ENCODE data around the gene COQ5. TPM values are rescaled to one million over a fixed set of nuclear protein-coding genes. Genes with fewer than 3 reads are reported as not detected.

Gene COQ5
- total RNA-seq, 1 donor from 2014 or later, result 32.0 TPM

- TF ChIP-seq CTCF (IDR thresholded peaks at IDR 0.05; ENCODE audit: partially characterized antibody, unreplicated experiment), result no peak
- Mint-ChIP-seq H3K27ac (ENCODE audit: unreplicated experiment) (no peak overlapping the region), H3K27me3 (ENCODE audit: unreplicated experiment) (peaks cover 5% of the 10 kb centered on the region), H3K4me3 (ENCODE audit: unreplicated experiment) (no peak overlapping the region), H3K36me3 (ENCODE audit: unreplicated experiment) (no peaks in the 10 kb centered on the region), H3K9me3 (ENCODE audit: unreplicated experiment) (no peaks in the 10 kb centered on the region), H3K4me1 (ENCODE audit: low read depth, unreplicated experiment) (peaks cover 7% of the 10 kb centered on the region)
- no peak for DNase-seq
These were observed 45.3 kb downstream of the COQ5 start for GRCh38 chr12:120483621-120484020.

- Mint-ChIP-seq H3K27ac (ENCODE audit: unreplicated experiment) (no peak overlapping the region), H3K4me1 (ENCODE audit: low read depth, unreplicated experiment) (peaks cover 7% of the 10 kb centered on the region), H3K36me3 (ENCODE audit: unreplicated experiment) (no peaks in the 10 kb centered on the region), H3K9me3 (ENCODE audit: unreplicated experiment) (peaks cover 2% of the 10 kb centered on the region), H3K27me3 (ENCODE audit: unreplicated experiment) (peaks cover 2% of the 10 kb centered on the region), H3K4me3 (ENCODE audit: unreplicated experiment) (no peak overlapping the region)
- no peak for TF ChIP-seq CTCF (IDR thresholded peaks at IDR 0.05; ENCODE audit: partially characterized antibody, unreplicated experiment)
- DNase-seq, result no peak
These were observed 47.8 kb downstream of the COQ5 start for GRCh38 chr12:120481022-120481767.

GRCh38 chr12:120480211-120480610 lies 48.7 kb downstream of the COQ5 start:
- peaks cover 2% of the 10 kb centered on the region for H3K9me3 Mint-ChIP-seq (ENCODE audit: unreplicated experiment)
- peak overlapping the region; percentile 30 for H3K27ac Mint-ChIP-seq (ENCODE audit: unreplicated experiment)
- DNase-seq, result no peak
- peaks cover 2% of the 10 kb centered on the region for H3K27me3 Mint-ChIP-seq (ENCODE audit: unreplicated experiment)
- no peaks in the 10 kb centered on the region for H3K36me3 Mint-ChIP-seq (ENCODE audit: unreplicated experiment)
- TF ChIP-seq CTCF (IDR thresholded peaks at IDR 0.05; ENCODE audit: partially characterized antibody, unreplicated experiment), result no peak
- H3K4me3 Mint-ChIP-seq (ENCODE audit: unreplicated experiment), result no peak overlapping the region
- peaks cover 10% of the 10 kb centered on the region for H3K4me1 Mint-ChIP-seq (ENCODE audit: low read depth, unreplicated experiment)

- peak overlapping the region; percentile 30 for H3K27ac Mint-ChIP-seq (ENCODE audit: unreplicated experiment)
- no peaks in the 10 kb centered on the region for H3K36me3 Mint-ChIP-seq (ENCODE audit: unreplicated experiment)
These were observed 49.5 kb downstream of the COQ5 start for GRCh38 chr12:120479458-120479857.

More at GRCh38 chr12:120479458-120479857, 49.5 kb downstream of the COQ5 start:
- Mint-ChIP-seq H3K4me1 (ENCODE audit: low read depth, unreplicated experiment) (peaks cover 14% of the 10 kb centered on the region), H3K4me3 (ENCODE audit: unreplicated experiment) (peak overlapping the region; percentile 2), H3K9me3 (ENCODE audit: unreplicated experiment) (peaks cover 2% of the 10 kb centered on the region), H3K27me3 (ENCODE audit: unreplicated experiment) (peaks cover 2% of the 10 kb centered on the region)
- DNase-seq, result no peak
- no peak for TF ChIP-seq CTCF (IDR thresholded peaks at IDR 0.05; ENCODE audit: partially characterized antibody, unreplicated experiment)

Data from glutamatergic neuron (in vitro differentiated cells).